Measurements from ENCODE around the gene GRK1. TPM values are rescaled to one million over a fixed set of nuclear protein-coding genes. Genes with fewer than 3 reads are reported as not detected.

The GRK1 gene
- total and polyA plus RNA-seq, 2 of the 8 experiments (the other 6 are each of a cell fraction or from before 2014, with no cell fraction given), result 0.12 TPM; not detected in 1

DNA sequence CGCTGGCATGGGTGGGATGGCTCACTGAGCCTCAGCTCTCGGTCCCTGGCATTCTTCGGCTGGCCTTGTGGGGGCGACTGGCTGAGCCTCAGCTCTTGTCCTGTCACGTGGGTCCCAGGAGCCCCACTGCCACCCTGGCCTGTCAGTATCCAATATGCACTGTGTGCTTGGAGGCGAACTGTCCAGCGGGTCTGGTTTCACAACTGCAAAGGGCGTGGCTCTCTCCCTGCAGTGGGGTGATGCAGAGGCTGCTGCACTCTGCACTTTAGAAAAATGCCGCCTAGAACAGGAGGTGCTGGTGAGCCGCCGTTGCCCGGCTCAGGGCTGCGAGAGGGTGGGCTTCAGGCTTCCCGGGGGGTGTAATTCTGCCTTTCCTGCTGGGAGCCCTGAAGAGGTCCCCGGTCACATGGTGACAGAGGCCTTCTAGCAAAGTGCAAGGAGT is 75.0 kb downstream of the GRK1 start (continued):
- TF ChIP-seq RNF2 (IDR thresholded peaks at IDR 0.05; ENCODE audit: borderline replicate concordance, low read depth, low read length, missing control alignments, poor library complexity, severe bottlenecking) (no peak), TCF12 (IDR thresholded peaks at IDR 0.05; ENCODE audit: low read depth, low read length) (no peak), NRF1 (IDR thresholded peaks at IDR 0.05; ENCODE audit: low read depth, low read length) (no peak), CHD1 (IDR thresholded peaks at IDR 0.05; ENCODE audit: low read depth, low read length) (no peak), BCL11A (IDR thresholded peaks at IDR 0.05; ENCODE audit: low read depth in 2 of 2, low read length in 2 of 2) (no peak), TAF7 (optimal IDR thresholded peaks at IDR 0.05; ENCODE audit: borderline replicate concordance, low read depth, low read length) (no peak), CEBPB (IDR thresholded peaks at IDR 0.05; ENCODE audit: low read depth, low read length) (no peak), POU5F1 (IDR thresholded peaks at IDR 0.05; ENCODE audit: low read depth, low read length) (no peak), SP2 (IDR thresholded peaks at IDR 0.05; ENCODE audit: low read length) (no peak), TEAD4 (IDR thresholded peaks at IDR 0.05; ENCODE audit: low read depth, low read length) (peak; percentile 54; the same call in 1 of the 2 replicates), SIRT6 (IDR thresholded peaks at IDR 0.05; ENCODE audit: low read length) (no peak), CBX5 (IDR thresholded peaks at IDR 0.05; ENCODE audit: low read depth, low read length) (no peak), JUND (IDR thresholded peaks at IDR 0.05; ENCODE audit: low read length) (no peak), NANOG (IDR thresholded peaks at IDR 0.05; ENCODE audit: insufficient read depth, low read depth, low read length, poor library complexity, severe bottlenecking) (no peak), GTF2F1 (IDR thresholded peaks at IDR 0.05; ENCODE audit: borderline replicate concordance, low read depth, low read length) (no peak; the same call in 1 of the 2 replicates), JUN (IDR thresholded peaks at IDR 0.05; ENCODE audit: low read depth, low read length) (no peak)
- TF ChIP-seq, protein P1, sequence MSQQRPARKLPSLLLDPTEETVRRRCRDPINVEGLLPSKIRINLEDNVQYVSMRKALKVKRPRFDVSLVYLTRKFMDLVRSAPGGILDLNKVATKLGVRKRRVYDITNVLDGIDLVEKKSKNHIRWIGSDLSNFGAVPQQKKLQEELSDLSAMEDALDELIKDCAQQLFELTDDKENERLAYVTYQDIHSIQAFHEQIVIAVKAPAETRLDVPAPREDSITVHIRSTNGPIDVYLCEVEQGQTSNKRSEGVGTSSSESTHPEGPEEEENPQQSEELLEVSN (IDR thresholded peaks at IDR 0.05), result no peak
- TF ChIP-seq, protein P2, sequence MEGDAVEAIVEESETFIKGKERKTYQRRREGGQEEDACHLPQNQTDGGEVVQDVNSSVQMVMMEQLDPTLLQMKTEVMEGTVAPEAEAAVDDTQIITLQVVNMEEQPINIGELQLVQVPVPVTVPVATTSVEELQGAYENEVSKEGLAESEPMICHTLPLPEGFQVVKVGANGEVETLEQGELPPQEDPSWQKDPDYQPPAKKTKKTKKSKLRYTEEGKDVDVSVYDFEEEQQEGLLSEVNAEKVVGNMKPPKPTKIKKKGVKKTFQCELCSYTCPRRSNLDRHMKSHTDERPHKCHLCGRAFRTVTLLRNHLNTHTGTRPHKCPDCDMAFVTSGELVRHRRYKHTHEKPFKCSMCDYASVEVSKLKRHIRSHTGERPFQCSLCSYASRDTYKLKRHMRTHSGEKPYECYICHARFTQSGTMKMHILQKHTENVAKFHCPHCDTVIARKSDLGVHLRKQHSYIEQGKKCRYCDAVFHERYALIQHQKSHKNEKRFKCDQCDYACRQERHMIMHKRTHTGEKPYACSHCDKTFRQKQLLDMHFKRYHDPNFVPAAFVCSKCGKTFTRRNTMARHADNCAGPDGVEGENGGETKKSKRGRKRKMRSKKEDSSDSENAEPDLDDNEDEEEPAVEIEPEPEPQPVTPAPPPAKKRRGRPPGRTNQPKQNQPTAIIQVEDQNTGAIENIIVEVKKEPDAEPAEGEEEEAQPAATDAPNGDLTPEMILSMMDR (IDR thresholded peaks at IDR 0.05; ENCODE audit: control extremely low read depth in 1 of 3, insufficient read depth in 1 of 3, low read depth in 1 of 3, low read length in 3 of 3), result peak in 2 of 3 experiments; percentile 48 to 72; a peak in 3 of 4 replicates
- TF ChIP-seq, protein P3, sequence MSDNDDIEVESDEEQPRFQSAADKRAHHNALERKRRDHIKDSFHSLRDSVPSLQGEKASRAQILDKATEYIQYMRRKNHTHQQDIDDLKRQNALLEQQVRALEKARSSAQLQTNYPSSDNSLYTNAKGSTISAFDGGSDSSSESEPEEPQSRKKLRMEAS (IDR thresholded peaks at IDR 0.05), result peak; percentile 66; the same call in 1 of the 2 replicates
